GM12874 (cell line): ENCODE measurements around the gene GABRB3.

Experiments
- TF ChIP-seq, protein P1 (sequence below): IDR thresholded peaks from 2 replicates; pipeline ENCODE4 v1.5.1; 2011; ENCODE audit warnings: low read depth, mild to moderate bottlenecking, control low read depth, low read length, moderate library complexity; ENCODE audit not compliant: insufficient read depth

GABRB3 gene

DNA sequence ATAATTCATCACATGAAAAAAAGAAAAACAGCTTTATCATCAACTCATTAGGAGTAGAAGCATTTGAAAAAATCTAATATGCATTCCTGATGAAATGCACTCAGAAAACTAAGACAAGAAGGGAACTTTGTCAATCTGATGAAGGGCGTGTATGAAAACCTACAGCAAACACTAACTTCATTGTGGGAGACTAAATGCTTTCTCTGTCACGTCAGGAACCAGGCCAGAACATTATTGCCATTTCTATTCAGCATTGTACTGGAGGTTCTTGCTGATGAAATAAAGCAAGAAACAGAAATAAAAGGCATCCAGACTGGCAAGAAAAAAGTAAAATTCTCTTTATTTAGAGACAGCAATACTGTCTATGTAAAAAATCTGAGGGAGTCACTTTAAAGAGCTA lies 235.2 kb downstream of the GABRB3 start:
- TF ChIP-seq, protein P1, sequence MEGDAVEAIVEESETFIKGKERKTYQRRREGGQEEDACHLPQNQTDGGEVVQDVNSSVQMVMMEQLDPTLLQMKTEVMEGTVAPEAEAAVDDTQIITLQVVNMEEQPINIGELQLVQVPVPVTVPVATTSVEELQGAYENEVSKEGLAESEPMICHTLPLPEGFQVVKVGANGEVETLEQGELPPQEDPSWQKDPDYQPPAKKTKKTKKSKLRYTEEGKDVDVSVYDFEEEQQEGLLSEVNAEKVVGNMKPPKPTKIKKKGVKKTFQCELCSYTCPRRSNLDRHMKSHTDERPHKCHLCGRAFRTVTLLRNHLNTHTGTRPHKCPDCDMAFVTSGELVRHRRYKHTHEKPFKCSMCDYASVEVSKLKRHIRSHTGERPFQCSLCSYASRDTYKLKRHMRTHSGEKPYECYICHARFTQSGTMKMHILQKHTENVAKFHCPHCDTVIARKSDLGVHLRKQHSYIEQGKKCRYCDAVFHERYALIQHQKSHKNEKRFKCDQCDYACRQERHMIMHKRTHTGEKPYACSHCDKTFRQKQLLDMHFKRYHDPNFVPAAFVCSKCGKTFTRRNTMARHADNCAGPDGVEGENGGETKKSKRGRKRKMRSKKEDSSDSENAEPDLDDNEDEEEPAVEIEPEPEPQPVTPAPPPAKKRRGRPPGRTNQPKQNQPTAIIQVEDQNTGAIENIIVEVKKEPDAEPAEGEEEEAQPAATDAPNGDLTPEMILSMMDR = no peak

DNA sequence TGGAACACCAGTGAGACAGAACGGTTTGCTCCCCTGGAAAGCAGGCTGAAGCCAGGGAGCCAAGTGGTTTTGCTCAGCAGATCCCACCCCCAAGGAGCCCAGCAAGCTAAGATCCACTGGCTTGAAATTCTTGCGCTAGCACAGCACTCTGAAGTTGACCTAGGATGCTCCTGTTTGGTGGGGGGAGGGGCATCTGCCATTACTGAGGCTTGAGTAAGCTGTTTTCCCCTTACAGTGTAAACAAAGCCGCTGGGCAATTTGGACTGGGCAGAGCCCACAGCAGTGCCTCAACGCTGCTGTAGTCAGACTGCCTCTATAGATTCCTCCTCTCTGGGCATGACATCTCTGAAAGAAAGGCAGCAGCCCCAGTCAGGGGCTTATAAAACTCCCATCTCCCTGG lies 241.4 kb downstream of the GABRB3 start:
- TF ChIP-seq, protein P1 = no peak

DNA sequence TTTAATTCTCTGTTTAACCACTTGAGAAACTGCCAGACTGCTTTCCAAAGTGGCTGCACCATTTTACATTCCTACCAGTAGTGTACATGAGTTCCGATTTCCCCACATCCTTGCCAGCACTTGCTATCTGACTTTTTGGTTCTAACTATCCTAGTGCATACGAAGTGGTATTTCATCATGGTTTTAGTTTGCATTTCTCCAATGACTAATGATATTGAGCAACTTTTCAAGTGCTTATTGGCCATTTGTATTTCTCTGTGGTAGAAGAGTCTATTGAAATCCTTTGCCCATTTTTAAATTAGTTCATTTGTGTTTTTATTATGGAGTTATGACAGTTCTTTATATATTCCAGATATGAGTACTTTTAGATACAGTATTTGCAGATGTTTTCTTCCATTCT lies 247.8 kb downstream of the GABRB3 start:
- TF ChIP-seq, protein P1 = no peak

DNA sequence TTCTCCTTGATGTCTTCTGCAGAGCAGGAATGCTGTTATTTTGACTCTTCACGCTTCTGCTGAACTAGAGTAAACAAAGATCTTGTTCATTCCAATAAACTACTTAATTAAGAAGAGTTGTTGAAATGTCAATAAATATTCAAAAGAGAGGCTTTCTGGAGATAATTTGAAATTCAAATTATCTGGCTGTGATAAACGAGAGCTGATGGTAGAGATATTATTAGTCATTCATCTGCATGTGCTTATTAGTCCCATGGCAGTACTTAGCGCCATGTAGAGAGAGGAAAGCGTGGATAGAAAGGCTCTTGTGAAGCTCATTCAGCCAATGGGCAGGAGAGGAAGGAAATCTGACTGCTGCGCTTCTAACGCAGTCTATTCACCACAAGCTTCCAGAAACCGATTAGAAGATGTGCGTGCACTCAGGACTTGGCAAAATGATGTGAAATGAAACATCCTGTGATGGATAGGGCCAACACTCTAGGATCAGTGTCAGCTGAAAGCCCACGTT lies 251.1 kb downstream of the GABRB3 start:
- TF ChIP-seq, protein P1 = no peak

DNA sequence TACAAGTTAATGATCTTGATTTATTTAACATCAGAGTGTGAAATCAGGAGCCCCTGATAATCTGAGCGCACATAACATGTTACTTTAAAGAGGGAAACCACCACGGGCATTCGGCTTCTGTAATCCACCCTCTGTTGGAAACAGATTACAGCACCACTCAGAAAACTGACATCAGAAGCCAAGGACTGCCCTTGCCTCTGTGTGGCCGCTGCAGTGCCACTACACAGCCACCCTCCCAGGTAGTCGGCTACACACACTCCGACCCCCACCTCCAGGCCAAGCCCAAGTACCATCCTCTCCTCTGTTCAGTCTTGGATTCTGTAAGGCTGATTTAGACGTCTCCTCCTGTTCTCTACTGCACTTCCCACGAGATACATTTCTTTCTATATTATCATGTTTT lies 251.7 kb downstream of the GABRB3 start:
- TF ChIP-seq, protein P1 = no peak

DNA sequence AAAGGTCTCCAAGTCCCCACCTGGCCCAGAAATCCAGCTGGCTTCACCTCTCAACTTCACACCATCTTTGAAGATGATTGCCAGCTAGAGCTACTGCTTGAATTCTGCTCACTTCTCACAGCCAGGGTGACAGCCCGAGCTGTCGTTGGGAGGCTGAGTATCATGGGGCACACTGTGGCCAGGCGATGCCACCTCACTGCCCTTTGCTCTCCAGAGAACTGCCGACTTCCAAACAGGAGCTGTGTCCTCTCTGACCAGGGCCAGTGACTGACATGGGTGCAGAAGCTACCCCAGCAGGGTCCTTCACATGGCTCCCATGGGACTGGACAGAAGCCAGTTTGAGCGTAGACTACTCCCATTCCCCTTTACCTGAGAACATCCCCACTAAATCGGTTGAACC lies 254.0 kb downstream of the GABRB3 start:
- TF ChIP-seq, protein P1 = no peak

DNA sequence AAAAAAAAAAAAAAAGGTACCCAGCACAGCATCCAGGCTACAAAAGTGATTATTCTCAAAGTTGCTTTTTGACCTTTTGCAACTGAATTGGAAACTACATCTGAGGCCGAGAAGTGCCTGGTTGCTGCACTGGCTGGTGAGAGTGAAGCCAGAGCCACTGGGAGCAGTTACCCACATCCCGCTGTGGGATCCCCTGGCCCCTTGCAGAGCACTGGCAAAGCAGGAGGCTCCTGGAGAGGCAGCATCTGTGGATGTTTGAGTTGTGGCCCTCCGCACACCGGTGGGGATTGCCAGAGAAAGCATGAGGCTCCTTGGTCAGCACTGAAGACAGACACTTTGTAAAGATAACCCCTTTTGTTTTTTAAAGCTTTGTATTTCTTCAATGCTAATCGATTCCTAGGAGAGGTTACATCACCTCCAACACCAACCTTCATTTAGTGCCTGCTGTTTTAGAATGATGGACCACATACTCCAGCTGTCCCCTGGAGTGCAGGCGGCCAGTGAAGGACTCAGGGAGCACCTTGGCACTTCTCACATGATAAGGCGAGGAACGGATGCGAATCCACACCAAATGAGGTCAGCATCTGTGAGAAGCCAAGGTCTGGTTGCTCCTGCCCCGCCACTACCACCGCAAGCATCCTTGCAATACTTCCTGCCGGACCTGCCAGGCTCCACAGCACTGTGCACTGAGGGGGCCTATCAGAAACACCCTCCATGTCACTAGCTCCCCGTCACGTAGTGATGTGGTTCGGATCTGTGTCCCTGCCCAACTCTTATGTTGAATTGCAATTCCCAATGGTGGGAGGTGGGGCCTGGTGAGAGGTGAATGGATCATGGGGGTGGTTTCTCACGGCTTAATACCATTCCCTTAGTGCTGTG lies 256.5 kb downstream of the GABRB3 start:
- TF ChIP-seq, protein P1 = no peak
